Measurements from ENCODE around the gene GGCX.

DNA sequence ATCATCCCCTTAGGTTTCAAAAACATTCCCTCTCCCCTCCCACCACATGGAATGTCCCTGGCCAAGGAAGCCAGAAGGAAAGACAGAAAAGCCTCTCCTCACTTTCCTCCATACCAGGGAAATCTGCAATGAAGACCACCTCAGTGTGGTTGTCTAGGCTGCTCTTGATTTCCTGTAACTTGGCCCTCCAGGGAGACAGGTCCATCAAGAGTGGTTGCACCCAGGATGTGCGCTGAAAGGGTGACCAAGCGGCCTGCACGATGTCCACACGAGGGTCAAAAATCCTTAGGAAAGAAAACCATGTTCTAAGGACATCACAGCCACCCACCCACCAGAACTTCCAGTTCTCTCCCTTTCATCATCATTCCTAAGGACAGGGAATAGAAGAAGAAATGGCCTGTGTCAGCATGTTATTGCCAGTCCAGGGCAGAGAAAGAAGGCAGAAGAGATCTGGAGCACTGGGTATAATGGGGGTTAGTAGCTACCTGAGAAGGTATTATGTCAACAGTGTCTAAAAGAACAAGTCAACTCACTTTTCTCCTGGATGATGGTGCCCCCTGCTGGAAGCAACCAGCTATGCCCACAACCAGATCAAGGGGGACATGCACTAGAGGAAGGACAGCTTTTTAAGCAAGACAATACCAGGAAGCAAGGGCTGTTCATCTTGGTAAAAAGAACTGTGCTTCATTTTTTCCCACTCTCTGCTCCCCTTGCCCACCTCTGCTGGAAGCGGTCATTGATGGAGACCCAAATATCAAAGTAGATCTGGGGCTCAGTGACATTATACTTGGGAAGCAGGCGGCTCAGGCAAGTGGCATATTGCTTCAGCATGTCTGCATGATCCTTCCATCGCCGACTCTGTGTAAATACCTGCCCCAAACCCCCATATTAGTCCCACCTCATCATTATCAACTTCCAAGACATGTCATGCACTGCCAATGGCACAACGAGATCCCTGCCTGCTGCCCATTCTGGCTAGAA lies 9.3 kb downstream of the GGCX start:
- TF ChIP-seq EZH2 (IDR thresholded peaks at IDR 0.05; ENCODE audit: borderline replicate concordance, low read depth, low read length, severe bottlenecking) (no peak), CTCF (IDR thresholded peaks at IDR 0.05; ENCODE audit: borderline replicate concordance, extremely low read depth, low read length, poor library complexity, severe bottlenecking) (peak; percentile 99)
